Left ventricle myocardium inferior (tissue), 1 donor: Measurements from ENCODE around the gene CLRN1. TPM values are rescaled to one million over a fixed set of nuclear protein-coding genes. Genes with fewer than 3 reads are reported as not detected.

Experiments
- DNase-seq: peaks from one replicate; pipeline ENCODE4 v3.0.0-alpha.2; 2020
- H3K27ac ChIP-seq: fragments of 200-600 bp; replicated peaks from 2 replicates; pipeline ENCODE4 v1.8.0; 2021
- H3K27me3 ChIP-seq: fragments of 200-600 bp; 2 replicates; pipeline ENCODE4 v1.8.0; 2021; ENCODE audit warnings: low read depth
- H3K36me3 ChIP-seq: fragments of 200-600 bp; 2 replicates; pipeline ENCODE4 v1.8.0; 2021
- H3K4me1 ChIP-seq: fragments of 200-600 bp; 2 replicates; pipeline ENCODE4 v1.8.0; 2021
- H3K4me3 ChIP-seq: fragments of 200-600 bp; 2 replicates; pipeline ENCODE4 v1.8.0; 2021; ENCODE audit warnings: mild to moderate bottlenecking, moderate library complexity
- H3K9me3 ChIP-seq: fragments of 200-600 bp; replicated peaks from 2 replicates; pipeline ENCODE4 v1.8.0; 2021
- CTCF ChIP-seq: fragments of 200-600 bp; IDR thresholded peaks from 2 replicates; pipeline ENCODE4 v1.8.0; 2021; ENCODE audit warnings: antibody characterized with exemption, mild to moderate bottlenecking, borderline replicate concordance
- intact Hi-C: fragments of 100-400 bp; cut with micrococcal nuclease; formaldehyde crosslinking; loops from one replicate; pipeline ENCODE4 v1.11.0; 2022
- total RNA-seq: library from RNA; stranded (reverse); fragmentation: NEBNext Ultra II Directional; extraction: Animal tissue kit (Norgen Biotek cat#: 25700); gene quantifications from one replicate; pipeline ENCODE4 v1.2.1, GENCODE V29; 2021
- donor health status: DM: no; HTN: yes; CAD: no; lungs with severe emphysema.

CLRN1 gene
- total RNA-seq, 1 donor from 2014 or later, result not detected

DNA sequence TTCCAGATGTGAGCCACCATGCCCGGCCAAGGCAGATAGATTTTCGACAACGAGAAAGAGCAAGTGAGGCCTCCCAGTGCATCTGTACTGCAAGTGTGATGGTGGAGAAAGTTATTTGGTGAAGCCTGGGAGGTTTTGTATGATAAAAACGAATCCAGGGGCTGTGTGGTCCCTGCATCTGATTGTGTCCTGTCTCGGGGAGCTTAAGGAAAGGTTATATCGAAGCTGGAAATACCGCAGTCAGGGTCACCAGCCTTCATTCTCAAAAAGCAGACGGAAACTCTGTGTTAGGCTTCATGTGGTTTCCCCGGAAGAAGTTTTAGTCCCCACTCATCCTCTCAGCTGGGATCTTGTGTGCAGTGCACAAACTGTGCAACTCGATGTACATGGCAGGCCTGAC lies 70.7 kb downstream of the CLRN1 start:
- H3K4me1 ChIP-seq, result no peaks in the 10 kb centered on the region
- intact Hi-C loops, result no loop called here
- H3K36me3 ChIP-seq, result no peaks in the 10 kb centered on the region
- no peak for TF ChIP-seq CTCF
- no peaks in the 10 kb centered on the region for H3K9me3 ChIP-seq
- no peak overlapping the region for H3K4me3 ChIP-seq
- H3K27ac ChIP-seq, result no peak overlapping the region
- peaks cover 7% of the 10 kb centered on the region for H3K27me3 ChIP-seq
- DNase-seq, result no peak

- no peaks in the 10 kb centered on the region for H3K4me1 ChIP-seq
- peaks cover 4% of the 10 kb centered on the region for H3K27me3 ChIP-seq
Measured at GRCh38 chr3:150899141-150899540, 73.4 kb downstream of the CLRN1 start.

GRCh38 chr3:150898046-150898754 lies 74.3 kb downstream of the CLRN1 start:
- H3K36me3 ChIP-seq, result no peaks in the 10 kb centered on the region
- no peak for TF ChIP-seq CTCF
- intact Hi-C loops, result no loop called here
- H3K9me3 ChIP-seq, result no peaks in the 10 kb centered on the region
- H3K27me3 ChIP-seq, result peaks cover 3% of the 10 kb centered on the region
- H3K27ac ChIP-seq, result no peak overlapping the region
- DNase-seq, result no peak
- H3K4me1 ChIP-seq, result no peaks in the 10 kb centered on the region
- H3K4me3 ChIP-seq, result no peak overlapping the region

More at GRCh38 chr3:150899141-150899540, 73.4 kb downstream of the CLRN1 start:
- TF ChIP-seq CTCF, result no peak
- Histone ChIP-seq H3K9me3 (no peaks in the 10 kb centered on the region), H3K36me3 (no peaks in the 10 kb centered on the region), H3K4me3 (no peak overlapping the region), H3K27ac (no peak overlapping the region)
- intact Hi-C loops, result no loop called here
- no peak for DNase-seq

DNA sequence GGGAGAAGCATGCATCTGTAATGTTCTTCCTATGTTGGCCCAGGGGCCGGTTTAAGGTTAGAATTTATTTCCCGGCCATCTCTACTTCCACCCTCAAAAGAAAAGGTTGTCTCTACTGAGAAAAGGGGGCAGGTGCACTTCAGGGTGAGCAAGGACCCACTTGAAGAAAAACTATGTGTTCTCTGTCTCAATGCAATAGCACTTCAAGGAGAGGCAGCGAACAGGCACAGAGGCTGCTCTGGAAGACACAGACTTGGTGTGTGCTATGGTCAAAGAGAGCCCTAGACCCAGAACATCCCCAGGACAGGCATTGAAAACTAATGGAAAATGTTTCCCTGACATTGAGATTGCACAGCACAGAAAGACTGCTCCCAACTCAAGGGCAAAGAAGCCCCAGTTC lies 74.9 kb downstream of the CLRN1 start:
- H3K4me1 ChIP-seq, result no peaks in the 10 kb centered on the region
- no peak for DNase-seq
- intact Hi-C loops, result no loop called here
- peaks cover 3% of the 10 kb centered on the region for H3K27me3 ChIP-seq
- H3K9me3 ChIP-seq, result no peaks in the 10 kb centered on the region
- no peak for TF ChIP-seq CTCF
- H3K4me3 ChIP-seq, result no peak overlapping the region
- no peak overlapping the region for H3K27ac ChIP-seq
- H3K36me3 ChIP-seq, result no peaks in the 10 kb centered on the region

DNA sequence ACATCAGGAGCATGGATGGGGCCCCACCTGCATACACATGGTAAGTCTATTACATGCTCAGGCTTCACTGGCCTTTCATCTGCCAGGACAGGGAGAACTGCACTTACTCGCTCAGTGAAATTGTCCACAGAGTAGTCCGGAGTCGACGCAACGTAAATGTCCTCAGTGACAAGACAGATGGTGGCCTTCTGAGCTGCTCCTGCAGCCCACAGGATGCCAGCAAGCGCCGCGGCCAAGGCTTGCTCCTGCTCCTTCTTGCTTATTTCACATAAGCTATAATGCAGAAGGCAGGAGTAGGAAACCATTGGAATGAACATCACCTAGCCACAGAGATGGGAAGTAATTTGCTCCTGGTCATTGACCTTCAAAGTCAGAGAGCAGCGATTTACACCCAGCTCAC lies 81.7 kb downstream of the CLRN1 start:
- Histone ChIP-seq H3K27me3 (no peaks in the 10 kb centered on the region), H3K4me1 (no peaks in the 10 kb centered on the region), H3K9me3 (peaks cover 13% of the 10 kb centered on the region), H3K4me3 (no peak overlapping the region), H3K27ac (no peak overlapping the region), H3K36me3 (no peaks in the 10 kb centered on the region)
- TF ChIP-seq CTCF, result no peak
- intact Hi-C loops, result no loop called here
- no peak for DNase-seq
